GM03348 (cell line): ENCODE measurements around the gene ABAT.

Source experiments
- DNase-seq: peaks from one replicate; pipeline ENCODE4 v3.0.0; 2012; ENCODE audit warnings: low spot score

The ABAT gene

DNA sequence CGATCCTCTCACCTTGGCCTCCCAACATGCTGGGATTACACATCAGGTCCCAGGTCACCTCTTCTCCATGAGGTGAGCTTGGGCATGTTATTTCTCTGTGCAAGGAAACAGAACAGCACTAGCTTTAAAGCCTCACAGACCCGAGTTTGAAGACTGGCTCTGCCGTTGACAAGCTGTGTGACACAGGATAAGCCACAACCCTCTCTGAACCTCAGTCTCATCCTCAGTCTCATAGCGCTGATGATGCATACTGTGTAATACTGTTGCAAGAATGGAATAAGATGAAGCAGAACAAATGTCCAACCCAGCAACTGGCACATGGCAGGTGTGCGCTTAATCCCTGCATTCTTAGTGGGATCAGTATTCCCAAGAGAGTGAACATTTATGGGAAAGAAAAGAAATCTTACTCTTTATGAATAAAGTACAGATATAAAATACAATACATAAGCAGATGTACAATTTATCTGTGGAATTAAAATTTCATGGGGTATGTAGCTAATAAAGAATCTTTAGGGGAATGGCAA is 43.5 kb downstream of the ABAT start:
- no peak for DNase-seq

DNA sequence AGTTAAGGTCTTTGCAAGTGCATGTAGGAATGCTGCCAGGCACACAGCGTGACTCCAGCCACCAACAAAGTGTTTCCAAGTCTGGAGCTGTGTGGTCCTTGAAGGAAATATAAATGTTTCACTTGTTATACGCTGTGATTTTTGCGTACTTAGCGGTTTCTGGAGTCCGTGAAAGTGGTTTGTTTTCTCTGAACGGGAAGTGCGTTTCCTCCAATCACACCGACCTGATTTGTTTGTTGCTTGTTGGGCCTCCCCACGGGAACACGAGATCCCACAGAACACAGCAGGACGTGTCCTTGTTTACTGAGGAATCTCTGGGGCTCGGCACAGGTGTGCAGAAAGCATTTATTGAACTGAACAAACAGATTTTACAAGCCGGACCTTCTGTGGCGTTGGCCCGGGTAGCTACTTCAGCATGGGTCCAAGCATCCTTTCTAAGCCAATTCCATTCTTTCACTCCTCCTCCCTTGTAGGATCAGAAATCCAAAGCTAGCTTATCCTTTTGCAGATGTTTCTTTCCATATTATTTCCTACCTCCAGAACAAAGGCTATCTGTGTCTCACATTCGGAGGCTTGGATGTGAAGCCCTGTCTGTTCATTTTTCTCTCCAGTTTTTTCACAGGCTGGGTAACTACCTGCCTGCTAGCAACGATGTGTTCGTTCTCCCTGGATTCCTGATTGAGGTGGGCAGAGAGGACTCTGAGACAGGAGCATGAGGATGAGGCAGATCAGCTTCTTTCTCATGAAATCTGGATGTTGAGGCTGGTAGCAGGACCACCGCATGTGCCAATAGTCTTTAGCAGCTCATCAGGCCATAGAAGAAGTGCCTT is 44.6 kb downstream of the ABAT start:
- DNase-seq, result no peak

DNA sequence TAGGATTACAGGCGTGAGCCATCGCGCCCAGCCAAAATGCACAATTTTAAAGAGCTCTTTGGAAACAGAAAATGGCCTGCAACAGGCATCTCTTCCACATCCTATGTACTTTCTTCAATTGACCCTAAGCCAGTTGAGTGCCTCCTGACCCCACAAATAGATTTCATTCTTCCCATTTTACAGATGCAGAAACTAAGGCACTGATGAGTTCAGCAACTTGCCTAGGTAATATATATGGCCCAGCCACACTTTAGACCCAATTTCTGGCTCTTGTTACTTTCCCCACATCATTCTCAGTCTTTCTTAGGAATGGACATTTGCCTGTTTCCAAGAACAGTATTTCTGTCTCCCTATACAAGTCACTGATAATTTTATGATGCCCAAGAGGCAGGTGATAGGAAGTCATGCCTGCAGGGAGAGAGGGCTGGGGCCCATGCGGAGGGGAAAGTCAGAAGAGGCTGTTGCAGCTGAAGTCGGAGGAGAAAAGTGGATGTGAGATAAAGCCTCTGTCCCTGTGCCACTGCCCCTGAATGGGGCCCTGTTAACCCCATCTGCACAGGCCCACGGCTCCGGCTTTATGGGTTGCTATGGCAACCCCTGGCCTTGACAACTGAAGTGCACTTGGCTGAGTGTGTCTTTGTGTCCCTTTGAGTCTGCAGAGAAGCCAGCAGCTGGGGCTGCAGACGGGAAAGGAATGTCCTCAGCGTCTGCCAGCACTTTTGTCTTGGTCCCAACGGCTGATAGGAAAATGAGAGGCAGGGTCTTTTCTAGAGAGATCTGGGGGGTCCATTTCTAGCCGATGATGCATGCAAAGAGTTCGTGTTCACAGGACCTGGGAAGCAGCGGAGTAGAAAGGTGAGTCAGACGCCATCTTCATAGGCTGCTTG is 45.9 kb downstream of the ABAT start:
- no peak for DNase-seq

DNA sequence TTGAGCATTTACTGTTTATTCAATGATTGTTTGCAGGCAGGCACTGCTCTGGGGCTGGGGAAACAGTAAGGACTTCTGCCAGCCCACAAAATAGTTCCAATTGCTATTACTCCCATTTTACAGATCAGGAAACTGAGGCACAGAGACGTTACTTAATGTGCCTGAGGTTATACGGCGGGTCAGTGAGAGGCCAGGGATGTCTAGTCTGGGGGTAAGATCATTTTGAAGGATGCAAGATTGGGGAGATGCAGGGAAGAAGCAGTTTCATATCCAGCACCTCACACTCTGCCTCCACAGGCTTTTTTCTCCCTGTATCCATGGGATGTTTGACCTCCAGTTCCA is 46.5 kb downstream of the ABAT start:
- DNase-seq, result no peak

DNA sequence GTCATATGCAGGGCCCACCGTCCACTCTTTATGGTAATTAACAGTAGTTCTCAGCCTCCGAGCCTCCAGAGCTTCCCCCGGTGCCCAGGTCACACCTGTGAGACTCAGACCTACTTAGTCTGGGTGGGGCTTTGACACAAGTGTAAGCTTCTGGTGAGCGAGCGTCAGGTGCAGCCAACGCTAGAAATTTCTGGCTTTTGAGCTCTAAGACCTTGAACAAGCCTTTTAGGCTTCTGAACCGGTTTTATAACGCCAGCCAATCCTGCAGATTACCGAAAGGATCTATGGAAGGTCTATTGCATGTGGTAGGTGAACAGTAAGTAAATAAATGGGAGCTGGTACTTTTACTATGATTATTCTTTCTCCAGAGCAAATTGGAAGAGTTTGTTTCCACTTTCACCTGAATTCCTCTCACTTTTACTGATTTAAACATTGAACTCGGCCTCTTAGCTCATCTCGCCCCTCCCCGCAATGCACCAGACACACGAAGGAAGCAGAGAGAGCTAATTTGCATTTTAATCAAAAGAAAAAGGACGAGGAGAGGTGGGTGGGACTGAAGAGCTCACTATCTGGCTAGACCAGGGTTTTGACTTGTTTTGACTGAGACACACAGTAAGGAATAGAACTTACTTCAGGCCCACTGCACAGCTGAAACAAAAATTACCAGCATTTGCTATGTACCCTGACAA is 47.1 kb downstream of the ABAT start:
- DNase-seq, result no peak

DNA sequence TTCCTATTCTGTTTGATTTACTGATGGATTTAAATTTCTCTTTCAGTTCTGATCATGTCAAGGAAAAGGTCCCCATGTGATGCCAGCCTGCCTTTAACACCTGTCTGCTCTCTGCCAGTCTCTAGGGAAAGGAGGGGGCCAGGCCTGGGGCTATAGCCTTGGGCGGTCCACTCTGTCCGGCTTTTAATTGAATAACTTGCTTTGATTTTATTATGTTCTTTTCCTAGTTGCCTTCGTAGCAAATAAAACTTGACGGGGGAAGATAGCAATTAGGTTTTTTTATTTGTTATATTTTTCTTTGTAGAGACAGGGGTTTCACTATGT is 47.6 kb downstream of the ABAT start:
- no peak for DNase-seq

DNA sequence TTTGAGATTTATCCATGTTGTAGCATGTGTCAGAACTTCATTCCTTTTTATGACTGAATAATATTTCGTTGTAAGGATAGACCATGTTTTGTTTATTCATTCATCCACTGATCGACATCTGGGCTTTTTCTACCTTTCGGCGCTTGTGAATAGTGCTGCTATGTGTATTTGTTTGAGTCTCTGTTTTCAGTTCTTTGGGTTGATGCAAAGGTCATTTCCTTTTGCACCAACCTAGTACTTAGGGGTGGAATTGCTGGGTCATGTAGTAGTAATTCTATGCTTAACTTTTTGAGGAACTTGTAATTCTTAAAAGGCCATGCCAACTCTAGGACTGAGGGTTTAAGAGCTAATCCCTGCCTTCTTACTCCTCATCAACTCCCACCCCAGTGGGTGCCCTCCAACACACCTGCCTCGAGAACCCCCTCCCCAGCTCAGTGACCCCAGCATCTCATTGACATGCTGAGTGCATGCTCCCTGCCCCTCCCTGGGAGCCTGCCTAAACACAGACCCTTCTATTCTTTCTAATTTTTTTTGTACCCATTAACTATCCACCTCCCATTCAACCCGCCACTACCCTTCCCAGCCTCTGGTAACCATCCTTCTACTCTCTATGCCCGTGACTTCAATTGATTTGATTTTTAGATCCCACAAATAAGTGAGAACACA is 51.2 kb downstream of the ABAT start:
- DNase-seq, result no peak

DNA sequence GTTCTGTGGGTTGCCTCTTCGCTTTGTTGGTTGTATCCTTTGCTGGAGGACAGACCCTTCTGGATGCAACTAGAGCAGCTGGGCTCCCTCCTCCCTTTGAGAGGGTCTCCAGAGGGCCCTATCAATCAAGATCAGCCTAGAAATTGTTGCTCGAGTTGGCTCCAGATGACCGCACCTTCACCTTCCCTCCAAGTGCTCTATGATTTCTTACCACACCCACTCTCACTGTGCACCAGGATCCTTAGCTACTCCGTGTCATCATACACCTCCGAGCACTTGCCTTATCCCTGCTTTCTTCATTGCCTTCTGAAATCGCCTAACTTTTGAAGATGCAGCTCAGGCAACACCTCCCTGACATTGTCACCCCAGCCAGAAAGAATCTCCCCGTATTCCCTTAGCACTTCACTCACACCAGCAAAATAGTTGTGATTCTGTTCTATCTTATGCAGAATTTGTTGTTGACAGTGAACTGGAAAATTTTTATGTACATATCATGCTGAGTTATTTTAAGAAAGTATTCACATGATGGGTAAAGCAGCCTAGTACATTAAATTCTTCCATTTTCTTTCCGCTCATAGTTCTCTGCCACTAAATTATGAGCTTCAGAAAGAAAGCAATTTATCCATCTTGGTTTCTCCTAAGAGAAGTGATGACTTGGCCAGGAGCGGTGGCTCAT is 52.9 kb downstream of the ABAT start:
- no peak for DNase-seq

DNA sequence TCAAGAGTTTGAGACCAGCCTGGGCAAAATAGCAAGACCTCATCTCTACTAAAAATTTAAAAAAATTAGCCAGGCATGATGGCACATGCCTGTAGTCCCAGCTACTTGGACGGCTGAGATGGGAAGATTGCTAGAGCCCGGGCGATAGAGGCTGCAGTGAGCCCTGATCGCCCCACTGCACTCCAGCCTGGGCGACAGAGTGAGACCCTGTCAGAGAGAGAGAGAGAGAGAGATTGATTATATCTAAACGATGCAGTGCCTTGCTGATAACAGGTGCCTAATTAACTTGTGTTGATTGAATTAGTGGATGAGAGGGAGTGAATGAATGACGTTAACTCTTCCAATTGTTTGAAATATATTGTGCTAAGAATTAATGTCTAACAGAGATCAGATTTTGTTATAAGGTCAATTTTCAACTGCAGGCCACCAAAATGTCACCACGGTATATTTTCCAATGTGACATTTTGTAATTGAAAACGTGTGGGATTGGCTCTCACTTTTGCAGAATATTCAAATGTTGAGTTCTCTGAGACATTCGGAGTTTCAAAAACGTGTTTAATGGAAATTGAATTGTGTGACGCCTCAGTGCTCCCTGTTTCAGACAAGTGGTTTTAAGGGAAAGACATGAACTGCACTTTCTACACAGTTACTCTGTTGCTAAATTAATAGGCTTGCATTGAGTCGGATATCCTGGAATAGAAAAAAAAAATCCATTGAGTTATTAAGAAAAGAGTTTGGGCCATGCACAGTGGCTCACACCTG is 53.6 kb downstream of the ABAT start:
- no peak for DNase-seq

DNA sequence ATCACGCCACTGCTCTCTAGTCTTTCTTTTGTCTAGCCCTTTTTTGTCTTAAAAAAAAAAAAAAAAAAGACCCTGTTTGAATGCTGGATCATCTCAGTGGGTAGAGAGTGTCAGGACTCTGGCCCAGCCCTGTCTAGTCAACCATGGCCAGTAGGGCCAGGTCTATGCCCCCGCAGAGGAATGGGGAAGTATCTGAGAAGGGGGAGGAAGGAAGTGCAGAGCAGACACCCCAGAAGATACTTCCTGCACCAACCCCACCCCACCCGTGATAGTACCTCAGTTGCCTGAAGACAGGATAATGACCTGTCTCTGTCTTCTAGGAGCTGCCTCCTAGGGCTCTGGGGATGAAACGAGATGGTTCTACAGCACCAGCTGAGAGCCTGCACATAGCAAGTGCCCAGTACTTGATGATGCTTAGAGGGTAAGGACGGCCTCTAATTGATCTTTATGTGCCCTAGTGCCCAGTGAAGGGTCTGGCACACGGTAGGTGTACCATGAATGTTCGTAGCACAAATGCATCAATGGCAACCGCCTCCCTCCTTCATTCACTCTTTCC is 55.4 kb downstream of the ABAT start:
- DNase-seq, result no peak

DNA sequence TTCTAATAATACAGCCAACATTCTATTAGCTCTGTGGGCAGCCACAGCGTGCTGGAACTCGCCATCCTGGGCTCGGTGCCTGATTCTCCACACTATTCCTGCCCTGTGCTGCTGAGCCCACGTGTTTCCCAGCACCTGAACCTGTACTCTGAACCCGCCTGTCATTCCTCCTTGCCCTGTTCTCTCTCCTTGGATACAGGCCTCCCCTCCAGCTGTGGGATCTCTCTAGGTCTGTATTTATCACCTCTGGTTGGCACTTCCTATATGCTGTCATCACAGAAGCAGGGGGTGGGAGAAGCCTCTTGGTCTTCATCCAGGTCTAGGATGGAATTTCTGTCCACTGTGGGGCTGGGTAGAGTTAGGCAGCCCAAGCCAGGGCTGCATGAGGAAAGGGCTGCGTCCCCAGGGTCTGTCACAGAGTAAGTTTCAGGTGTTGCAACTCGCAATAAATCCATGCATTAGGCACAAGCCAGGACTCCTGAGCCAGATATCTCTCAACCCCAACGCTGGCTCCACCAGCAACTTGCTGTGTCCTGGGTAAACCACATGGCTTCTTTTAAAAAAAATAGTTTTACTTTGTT is 56.0 kb downstream of the ABAT start:
- DNase-seq, result no peak

DNA sequence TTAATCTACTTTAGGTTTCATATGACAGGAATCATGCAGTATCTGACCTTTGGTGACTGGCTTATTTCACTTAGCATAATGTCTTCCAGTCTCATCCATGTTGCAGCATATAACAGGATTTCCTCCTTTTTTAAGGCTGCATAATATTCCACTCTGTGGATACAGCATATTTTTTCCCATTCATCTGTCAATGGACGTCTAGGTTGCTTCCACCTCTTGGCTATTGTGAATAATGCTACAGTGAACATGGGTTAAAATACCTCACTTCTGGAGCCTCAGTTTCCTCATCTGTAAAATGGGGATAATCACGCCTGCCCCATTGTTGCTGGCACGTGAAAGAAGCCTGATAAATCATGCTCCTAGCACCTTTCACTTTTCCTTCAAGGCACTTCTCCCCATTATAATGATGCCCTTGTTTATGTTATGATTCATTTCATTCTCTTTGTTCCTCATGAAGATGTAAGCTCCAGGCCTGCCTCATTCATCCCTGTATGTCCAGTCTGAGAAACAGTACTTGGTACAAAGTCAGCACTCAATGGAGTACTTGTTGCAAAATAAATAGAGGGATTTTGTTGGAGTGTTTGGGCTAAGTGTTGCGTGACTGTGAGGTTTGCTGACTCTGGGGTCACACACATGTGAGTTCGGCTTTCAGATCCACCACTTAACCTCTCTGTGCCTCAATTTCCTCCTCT is 59.6 kb downstream of the ABAT start:
- DNase-seq, result no peak

DNA sequence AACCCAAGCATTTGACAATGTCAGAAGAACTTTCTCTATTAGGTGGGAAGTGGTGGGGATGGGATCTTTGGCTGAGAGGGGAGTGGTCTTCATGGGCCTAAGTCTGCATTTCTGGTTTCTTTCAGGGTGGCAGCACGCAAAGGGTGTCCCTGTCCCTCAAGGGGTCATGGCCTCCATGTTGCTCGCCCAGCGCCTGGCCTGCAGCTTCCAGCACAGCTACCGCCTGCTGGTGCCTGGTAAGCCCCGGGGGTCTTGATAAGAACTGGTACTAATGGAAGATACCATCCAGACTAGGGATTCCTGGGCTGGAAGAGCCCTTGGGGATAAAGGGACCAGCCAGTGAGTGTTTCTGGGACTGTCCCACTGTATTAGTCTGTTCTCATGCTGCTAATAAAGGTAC is 61.2 kb downstream of the ABAT start:
- DNase-seq, result no peak

DNA sequence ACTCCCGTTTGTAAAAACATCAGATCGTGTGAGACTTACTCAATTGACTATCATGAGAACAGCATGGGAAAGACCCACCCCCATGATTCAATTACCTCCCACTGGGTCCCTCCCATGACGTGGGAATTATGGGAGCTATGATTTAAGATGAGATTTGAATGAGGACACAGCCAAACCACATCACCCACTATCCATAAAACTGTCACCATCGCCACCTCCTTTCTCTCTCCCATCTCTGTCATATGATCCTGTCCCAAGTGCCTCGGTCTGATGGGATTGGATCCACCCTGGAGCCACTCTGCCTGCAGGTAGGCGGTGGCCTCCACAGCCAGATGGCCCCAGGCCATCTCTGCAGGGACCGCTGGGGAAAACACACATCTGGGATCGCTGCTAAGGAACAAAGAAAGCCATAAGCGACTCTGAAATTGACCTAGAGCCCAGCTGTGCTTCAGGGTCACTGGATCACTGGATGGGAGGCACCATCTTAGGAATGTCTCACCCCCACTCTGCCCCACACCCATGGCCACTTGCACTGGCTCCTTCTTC is 61.8 kb downstream of the ABAT start:
- DNase-seq, result no peak

DNA sequence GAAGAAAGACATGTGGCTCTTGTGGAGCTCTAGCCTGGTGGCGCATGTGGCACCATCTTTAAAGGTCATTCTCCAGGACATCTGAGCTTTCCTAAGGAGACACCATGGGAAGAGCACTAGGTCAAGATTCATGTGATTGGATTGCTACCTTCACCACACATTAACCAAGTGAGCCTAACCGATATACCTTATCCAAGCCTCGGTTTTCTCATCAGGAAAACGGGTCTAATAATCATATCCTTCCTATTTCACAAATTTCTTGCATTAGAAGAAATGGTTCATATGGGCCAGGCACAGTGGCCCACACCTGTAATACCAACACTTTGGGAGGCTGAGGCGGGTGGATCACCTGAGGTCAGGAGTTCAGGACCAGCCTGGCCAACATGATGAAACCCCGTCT is 64.7 kb downstream of the ABAT start:
- DNase-seq, result no peak

DNA sequence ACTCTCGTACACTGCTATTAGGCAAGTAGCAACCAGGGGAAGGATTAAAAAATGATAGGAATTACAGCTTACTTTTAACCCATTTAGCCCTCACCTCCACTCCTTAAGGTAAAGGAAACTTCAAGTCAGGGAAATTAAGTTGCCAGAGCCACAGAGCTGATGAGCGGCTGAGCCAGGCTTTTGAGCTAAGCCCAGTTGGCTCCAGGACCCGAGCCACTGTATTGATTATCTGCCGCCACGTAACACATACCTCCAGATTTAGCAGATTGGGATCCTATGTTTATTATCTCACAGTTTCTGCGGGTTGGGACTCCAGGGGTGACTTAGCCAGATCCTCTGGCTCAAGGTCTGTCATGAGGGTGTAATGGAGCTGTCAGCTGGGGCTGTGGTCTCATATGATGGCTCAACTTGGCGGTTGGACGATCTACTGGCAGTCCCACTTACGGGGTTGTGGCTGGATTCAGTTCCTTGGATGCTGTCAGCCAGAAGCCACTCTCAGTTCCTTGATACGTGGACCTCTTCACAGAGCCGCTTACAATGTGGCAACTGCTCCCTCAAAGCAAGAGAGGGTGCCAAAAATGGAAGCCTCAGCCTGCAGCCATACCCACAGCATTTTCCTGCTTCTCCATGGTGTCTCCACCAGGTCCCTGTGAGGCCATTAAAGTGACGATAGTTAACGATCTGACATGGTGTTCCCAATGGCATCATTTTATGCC is 65.7 kb downstream of the ABAT start:
- no peak for DNase-seq

DNA sequence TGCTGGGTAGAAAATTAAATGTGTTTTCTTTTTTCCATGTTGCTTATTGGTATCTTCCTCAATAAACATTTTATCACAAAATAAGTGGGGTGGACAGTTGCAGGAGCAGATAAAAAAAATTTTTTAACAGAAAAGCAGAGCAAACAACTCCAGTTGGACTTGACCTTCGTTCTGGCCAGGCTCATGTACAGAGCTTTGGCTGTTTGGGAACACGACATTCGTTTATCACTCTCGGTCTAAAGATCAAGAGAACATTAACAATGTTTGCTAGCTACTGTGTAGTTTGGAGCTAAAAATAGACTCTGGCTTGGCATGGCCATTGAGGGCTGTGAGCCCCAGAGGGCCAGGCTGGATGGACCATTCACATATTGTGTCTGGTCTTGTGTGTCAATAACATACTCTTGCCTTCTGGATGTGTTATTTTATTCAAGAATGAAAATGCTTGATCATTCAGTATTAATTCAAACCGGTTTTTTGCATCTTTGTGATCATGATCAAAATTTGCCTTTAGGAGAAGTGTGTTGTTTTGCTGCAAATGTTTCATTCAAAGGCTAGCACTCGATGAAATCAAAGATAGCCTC is 66.4 kb downstream of the ABAT start:
- no peak for DNase-seq

DNA sequence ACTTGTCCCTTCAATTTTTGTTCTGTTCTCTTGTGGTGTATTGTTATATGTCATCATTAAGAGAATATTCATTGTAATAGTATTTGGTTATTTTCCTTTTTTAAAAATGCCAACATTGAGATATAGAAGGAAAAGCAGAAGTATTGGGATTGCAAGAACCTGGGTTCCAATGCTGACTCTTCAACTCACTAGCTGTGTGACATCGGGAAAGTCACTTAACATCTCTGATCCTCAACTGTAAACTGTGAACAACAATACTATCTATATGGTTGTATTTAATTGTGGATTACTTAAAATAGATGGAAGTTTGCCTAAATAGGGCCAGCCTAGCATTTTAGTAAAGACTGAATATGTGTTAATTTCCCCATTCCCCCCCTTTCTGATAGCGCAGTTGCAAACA is 67.2 kb downstream of the ABAT start:
- no peak for DNase-seq
